NOMO-1 treated with dmso at 0.1 percent for 144 hours (cell line): ENCODE data around the gene TTN.

ENCODE experiments used
- DNase-seq: peaks from one replicate; lab custom pipeline; 2025; ENCODE audit not compliant: unreplicated experiment; lab: John Stamatoyannopoulos, UW

The TTN gene

GRCh38 chr2:178756843-178757242 is 50.4 kb downstream of the TTN start:
- DNase-seq = no peak

- no peak for DNase-seq
Observed at GRCh38 chr2:178756343-178756742, 50.9 kb downstream of the TTN start.

- no peak for DNase-seq
Observed at GRCh38 chr2:178747767-178748166, 59.5 kb downstream of the TTN start.

GRCh38 chr2:178734518-178734917 is 72.7 kb downstream of the TTN start:
- no peak for DNase-seq

GRCh38 chr2:178733975-178734374 is 73.2 kb downstream of the TTN start:
- no peak for DNase-seq

GRCh38 chr2:178732913-178733312 is 74.3 kb downstream of the TTN start:
- DNase-seq = no peak

- no peak for DNase-seq
Observed at GRCh38 chr2:178731300-178731699, 75.9 kb downstream of the TTN start.

GRCh38 chr2:178730049-178730448 is 77.2 kb downstream of the TTN start:
- no peak for DNase-seq

GRCh38 chr2:178723786-178724346 is 83.4 kb downstream of the TTN start:
- no peak for DNase-seq

GRCh38 chr2:178722296-178722695 is 84.9 kb downstream of the TTN start:
- no peak for DNase-seq

- DNase-seq = no peak
Observed at GRCh38 chr2:178718988-178719387, 88.2 kb downstream of the TTN start.

- DNase-seq = no peak
Observed at GRCh38 chr2:178718283-178718682, 88.9 kb downstream of the TTN start.

- DNase-seq = no peak
Observed at GRCh38 chr2:178716394-178716793, 90.8 kb downstream of the TTN start.

- no peak for DNase-seq
Observed at GRCh38 chr2:178715366-178715765, 91.9 kb downstream of the TTN start.

- no peak for DNase-seq
Observed at GRCh38 chr2:178707476-178707875, 99.7 kb downstream of the TTN start.

- DNase-seq = no peak
Observed at GRCh38 chr2:178704876-178705275, 102.3 kb downstream of the TTN start.

- DNase-seq = no peak
Observed at GRCh38 chr2:178702361-178702760, 104.9 kb downstream of the TTN start.

- no peak for DNase-seq
Observed at GRCh38 chr2:178700922-178701342, 106.3 kb downstream of the TTN start.

GRCh38 chr2:178700136-178700535 is 107.1 kb downstream of the TTN start:
- DNase-seq = no peak

- no peak for DNase-seq
Observed at GRCh38 chr2:178692845-178693244, 114.4 kb downstream of the TTN start.

- no peak for DNase-seq
Observed at GRCh38 chr2:178689808-178690207, 117.4 kb downstream of the TTN start.

GRCh38 chr2:178683877-178684276 is 123.3 kb downstream of the TTN start:
- DNase-seq = no peak

GRCh38 chr2:178681081-178681480 is 126.1 kb downstream of the TTN start:
- DNase-seq = no peak

GRCh38 chr2:178679891-178680290 is 127.3 kb downstream of the TTN start:
- DNase-seq = no peak
